ENCODE data around the gene TMEM101. TPM values are rescaled to one million over a fixed set of nuclear protein-coding genes. Genes with fewer than 3 reads are reported as not detected.
"Not testable (repeated sequence)": the region's sequence is repeated elsewhere in the genome, so short reads cannot be mapped to it uniquely, and the experiment has no call there.

The TMEM101 gene
- total RNA-seq, 1 experiment from 2014 or later: 33.5 TPM

DNA sequence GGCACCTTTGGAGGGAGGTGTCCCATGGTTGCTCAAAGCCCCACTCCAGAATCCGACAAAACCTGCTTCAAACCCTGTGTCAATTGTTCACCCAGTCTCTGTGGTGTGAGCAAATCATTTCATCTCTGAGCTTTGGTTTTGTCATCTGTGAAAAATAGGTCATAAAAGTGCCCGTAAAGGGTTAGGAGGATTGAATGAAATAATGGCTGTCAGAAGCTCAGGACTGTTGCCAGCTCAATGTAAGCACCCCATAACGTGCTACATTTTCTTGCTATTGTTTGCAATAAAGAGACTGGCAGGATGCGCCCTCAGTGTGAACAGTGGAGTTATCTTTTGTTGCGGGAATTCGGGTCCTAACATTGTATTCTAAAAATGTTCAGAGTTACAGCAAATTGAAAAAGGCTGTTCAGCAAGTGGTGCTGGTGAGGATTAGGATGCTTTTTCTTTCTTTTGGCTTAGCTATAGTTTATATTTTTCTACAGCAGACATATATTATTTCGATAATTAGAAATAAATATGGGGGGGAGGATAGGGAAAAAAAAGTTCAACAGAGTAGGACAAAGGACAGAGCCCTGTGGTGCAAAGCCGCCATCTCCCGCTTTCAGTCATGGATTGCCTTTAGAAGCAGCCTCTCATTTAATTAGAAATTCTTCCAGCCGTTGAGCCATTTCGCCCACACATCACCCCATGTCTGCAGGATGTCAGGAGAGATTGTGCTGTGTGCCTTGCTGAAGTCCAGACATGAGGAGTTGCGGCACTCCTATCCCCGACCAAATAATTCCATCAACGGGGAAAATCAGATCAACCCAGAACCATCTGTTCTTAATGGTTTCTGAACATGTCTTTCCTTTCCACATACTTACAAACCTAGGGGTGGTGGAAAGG is 40.1 kb downstream of the TMEM101 start:
- H3K79me2 ChIP-seq (ENCODE audit: low read depth): no peaks in the 10 kb centered on the region
- no peak overlapping the region for H3K27ac ChIP-seq
- TF ChIP-seq CTCF (conservative IDR thresholded peaks at IDR 0.05): no peak
- TF ChIP-seq EZH2 (IDR thresholded peaks at IDR 0.05; ENCODE audit: low read depth): no peak
- no peaks in the 10 kb centered on the region; the same call in 1 of the 2 replicates for H3F3A ChIP-seq (ENCODE audit: insufficient read depth, low read depth)
- no peaks in the 10 kb centered on the region for H3K9me3 ChIP-seq (ENCODE audit: insufficient read depth, low read depth)
- ChIA-PET CTCF (no interaction called here), POLR2A (ENCODE audit: unreplicated experiment) (no interaction called here)
- H3K4me1 ChIP-seq (replicated peaks; ENCODE audit: insufficient read depth): no peaks in the 10 kb centered on the region
- no peak overlapping the region for H3K4me2 ChIP-seq
- peaks cover 34% of the 10 kb centered on the region for H3K27me3 ChIP-seq (ENCODE audit: insufficient read depth, low read depth)
- no peaks in the 10 kb centered on the region for H3K36me3 ChIP-seq (ENCODE audit: low read depth)
- no peaks in the 10 kb centered on the region for H4K20me1 ChIP-seq (ENCODE audit: insufficient read depth)
- BruUV-seq (replicated peaks): no TSS peak
- H3K4me3 ChIP-seq: no peak overlapping the region
- H3K9me2 ChIP-seq (ENCODE audit: insufficient read depth): no peaks in the 10 kb centered on the region
- H2AFZ ChIP-seq: no peak overlapping the region
- intact Hi-C loops (cut with micrococcal nuclease; ENCODE audit: unreplicated experiment): no loop called here
- no peak for DNase-seq

- H3K27me3 ChIP-seq (ENCODE audit: insufficient read depth, low read depth): peaks cover 17% of the 10 kb centered on the region
- H4K20me1 ChIP-seq (ENCODE audit: insufficient read depth); H3K9me3 ChIP-seq (ENCODE audit: insufficient read depth, low read depth); H2AFZ ChIP-seq; H3K79me2 ChIP-seq (ENCODE audit: low read depth); H3F3A ChIP-seq (ENCODE audit: insufficient read depth, low read depth); H3K4me2 ChIP-seq; H3K4me3 ChIP-seq; intact Hi-C loops (cut with micrococcal nuclease; ENCODE audit: unreplicated experiment); H3K9me2 ChIP-seq (ENCODE audit: insufficient read depth); H3K4me1 ChIP-seq (replicated peaks; ENCODE audit: insufficient read depth); H3K36me3 ChIP-seq (ENCODE audit: low read depth); POLR2A ChIA-PET (ENCODE audit: unreplicated experiment); DNase-seq; H3K27ac ChIP-seq; BruUV-seq (replicated peaks): not testable (repeated sequence)
- CTCF ChIA-PET: interaction anchor here (0.7 kb wide), 1 partner anchor 9 kb away, joined by 3 read pairs; no protein-coding TSS in a partner anchor
These were observed 42.1 kb downstream of the TMEM101 start for GRCh38 chr17:43972444-43973212.

DNA sequence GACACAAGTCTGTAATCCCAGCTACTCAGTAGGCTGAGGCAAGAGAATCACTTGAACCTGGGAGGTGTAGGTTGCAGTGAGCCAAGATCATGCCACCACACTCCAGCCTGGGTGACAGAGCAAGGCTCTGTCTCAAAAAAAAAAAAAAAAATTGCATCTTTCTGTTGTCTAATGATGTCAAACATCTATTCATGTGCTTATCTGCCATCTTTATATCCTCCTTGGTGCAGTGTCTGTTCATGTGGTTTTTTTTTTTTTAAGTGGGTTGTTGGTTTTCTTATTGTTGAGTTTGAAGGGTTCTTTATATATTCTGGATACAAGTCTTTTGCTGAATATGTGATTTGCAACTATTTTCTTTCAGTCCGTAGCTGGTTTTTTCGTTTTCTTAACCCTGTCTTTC is 43.3 kb downstream of the TMEM101 start:
- H4K20me1 ChIP-seq (ENCODE audit: insufficient read depth); H3K4me2 ChIP-seq; H3K9me2 ChIP-seq (ENCODE audit: insufficient read depth); H3K9me3 ChIP-seq (ENCODE audit: insufficient read depth, low read depth); H3K4me1 ChIP-seq (replicated peaks; ENCODE audit: insufficient read depth); H3F3A ChIP-seq (ENCODE audit: insufficient read depth, low read depth); H3K36me3 ChIP-seq (ENCODE audit: low read depth); H3K4me3 ChIP-seq; H3K79me2 ChIP-seq (ENCODE audit: low read depth); DNase-seq; H2AFZ ChIP-seq; CTCF ChIA-PET; H3K27ac ChIP-seq; intact Hi-C loops (cut with micrococcal nuclease; ENCODE audit: unreplicated experiment); BruUV-seq (replicated peaks); POLR2A ChIA-PET (ENCODE audit: unreplicated experiment): not testable (repeated sequence)
- peaks cover 14% of the 10 kb centered on the region for H3K27me3 ChIP-seq (ENCODE audit: insufficient read depth, low read depth)

DNA sequence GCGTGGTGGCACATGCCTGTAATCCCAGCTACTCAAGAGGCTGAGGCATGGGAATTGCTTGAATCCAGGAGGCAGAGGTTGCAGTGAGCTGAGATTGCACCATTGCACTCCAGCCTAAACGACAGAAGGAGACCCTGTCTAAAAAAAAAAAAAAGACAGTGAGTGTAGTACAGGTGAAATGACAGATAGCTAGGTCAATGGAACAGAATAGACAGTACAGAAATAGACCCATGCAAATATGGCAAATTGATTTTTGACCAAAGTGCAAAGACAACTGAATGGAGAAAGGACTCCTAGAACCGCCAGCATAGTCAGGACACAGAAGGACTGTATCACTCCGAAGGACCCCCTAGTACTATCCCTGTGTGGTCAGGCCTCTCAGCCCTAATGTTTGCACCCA is 44.4 kb downstream of the TMEM101 start:
- Histone ChIP-seq H3K4me1 (replicated peaks; ENCODE audit: insufficient read depth) (no peaks in the 10 kb centered on the region), H4K20me1 (ENCODE audit: insufficient read depth) (no peaks in the 10 kb centered on the region), H3K9me2 (ENCODE audit: insufficient read depth) (no peaks in the 10 kb centered on the region), H3F3A (ENCODE audit: insufficient read depth, low read depth) (no peaks in the 10 kb centered on the region; the same call in 1 of the 2 replicates), H3K4me2 (no peak overlapping the region), H3K27me3 (ENCODE audit: insufficient read depth, low read depth) (peaks cover 14% of the 10 kb centered on the region), H3K79me2 (ENCODE audit: low read depth) (no peaks in the 10 kb centered on the region), H2AFZ (no peak overlapping the region), H3K36me3 (ENCODE audit: low read depth) (no peaks in the 10 kb centered on the region), H3K9me3 (ENCODE audit: insufficient read depth, low read depth) (no peaks in the 10 kb centered on the region), H3K4me3 (no peak overlapping the region), H3K27ac (no peak overlapping the region)
- intact Hi-C loops (cut with micrococcal nuclease; ENCODE audit: unreplicated experiment): no loop called here
- no peak for TF ChIP-seq EZH2 (IDR thresholded peaks at IDR 0.05; ENCODE audit: low read depth)
- no peak for TF ChIP-seq CTCF (conservative IDR thresholded peaks at IDR 0.05)
- ChIA-PET CTCF (no interaction called here), POLR2A (ENCODE audit: unreplicated experiment) (no interaction called here)
- no peak for DNase-seq
- BruUV-seq (replicated peaks): no TSS peak

Measured in PC-9 (cell line).